PFSK-1 (cell line): ENCODE data around the gene TBC1D7.

ENCODE experiments used
- FOXP2 ChIP-seq: optimal IDR thresholded peaks from 2 replicates; pipeline ENCODE3; 2011; ENCODE audit warnings: borderline replicate concordance, control low read depth, inconsistent platforms; ENCODE audit not compliant: insufficient read depth; ENCODE audit errors: extremely low read length, extremely low read depth
- POLR2AphosphoS5 ChIP-seq: IDR thresholded peaks from 2 replicates; pipeline ENCODE4 v1.6.1; 2012; ENCODE audit warnings: low read depth, mild to moderate bottlenecking, control low read depth, low read length, moderate library complexity
- SIN3A ChIP-seq: IDR thresholded peaks from 2 replicates; pipeline ENCODE4 v1.6.1; 2012; ENCODE audit warnings: mild to moderate bottlenecking, low read length, moderate library complexity, borderline replicate concordance; ENCODE audit not compliant: insufficient read depth
- TAF1 ChIP-seq: IDR thresholded peaks from 2 replicates; pipeline ENCODE4 v1.6.1; 2012; ENCODE audit warnings: low read length, control low read depth, borderline replicate concordance; ENCODE audit not compliant: insufficient read depth
- TF ChIP-seq, protein P1 (sequence below), 2 experiments: IDR thresholded peaks; 2 replicates each; pipeline versions ENCODE4 v1.6.1 to v1.8.0; 2011 to 2012; ENCODE audit warnings: low read depth in 2 of 2, low read length in 2 of 2, control low read depth in 1 of 2, inconsistent platforms in 1 of 2, mild to moderate bottlenecking in 1 of 2, moderate library complexity in 1 of 2; ENCODE audit not compliant: insufficient read depth in 1 of 2

TBC1D7 gene

DNA sequence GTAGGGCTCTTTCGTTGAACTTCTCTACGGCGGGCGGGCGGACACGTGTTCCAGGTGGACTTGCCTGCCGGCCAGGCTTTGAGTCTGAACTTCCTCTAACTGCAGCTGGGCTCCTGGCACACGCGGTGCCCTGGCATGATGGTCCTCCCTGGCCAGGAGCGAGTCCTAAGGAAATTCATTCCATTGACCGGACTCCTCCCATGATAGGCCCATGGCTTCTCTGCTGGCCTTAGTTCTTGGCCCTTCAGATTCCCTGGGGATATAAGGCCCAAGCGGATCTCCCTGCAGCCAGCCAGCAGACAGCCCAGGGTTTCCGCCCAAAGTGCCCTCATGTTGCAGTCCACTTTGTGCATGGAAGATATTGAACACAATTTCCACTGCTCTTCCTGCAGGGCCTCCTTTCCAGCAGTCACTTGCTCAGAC lies 39.4 kb downstream of the TBC1D7 start:
- TF ChIP-seq TAF1, result no peak
- TF ChIP-seq POLR2AphosphoS5, result no peak
- TF ChIP-seq FOXP2, result no peak
- no peak for TF ChIP-seq SIN3A
- TF ChIP-seq, protein P1, sequence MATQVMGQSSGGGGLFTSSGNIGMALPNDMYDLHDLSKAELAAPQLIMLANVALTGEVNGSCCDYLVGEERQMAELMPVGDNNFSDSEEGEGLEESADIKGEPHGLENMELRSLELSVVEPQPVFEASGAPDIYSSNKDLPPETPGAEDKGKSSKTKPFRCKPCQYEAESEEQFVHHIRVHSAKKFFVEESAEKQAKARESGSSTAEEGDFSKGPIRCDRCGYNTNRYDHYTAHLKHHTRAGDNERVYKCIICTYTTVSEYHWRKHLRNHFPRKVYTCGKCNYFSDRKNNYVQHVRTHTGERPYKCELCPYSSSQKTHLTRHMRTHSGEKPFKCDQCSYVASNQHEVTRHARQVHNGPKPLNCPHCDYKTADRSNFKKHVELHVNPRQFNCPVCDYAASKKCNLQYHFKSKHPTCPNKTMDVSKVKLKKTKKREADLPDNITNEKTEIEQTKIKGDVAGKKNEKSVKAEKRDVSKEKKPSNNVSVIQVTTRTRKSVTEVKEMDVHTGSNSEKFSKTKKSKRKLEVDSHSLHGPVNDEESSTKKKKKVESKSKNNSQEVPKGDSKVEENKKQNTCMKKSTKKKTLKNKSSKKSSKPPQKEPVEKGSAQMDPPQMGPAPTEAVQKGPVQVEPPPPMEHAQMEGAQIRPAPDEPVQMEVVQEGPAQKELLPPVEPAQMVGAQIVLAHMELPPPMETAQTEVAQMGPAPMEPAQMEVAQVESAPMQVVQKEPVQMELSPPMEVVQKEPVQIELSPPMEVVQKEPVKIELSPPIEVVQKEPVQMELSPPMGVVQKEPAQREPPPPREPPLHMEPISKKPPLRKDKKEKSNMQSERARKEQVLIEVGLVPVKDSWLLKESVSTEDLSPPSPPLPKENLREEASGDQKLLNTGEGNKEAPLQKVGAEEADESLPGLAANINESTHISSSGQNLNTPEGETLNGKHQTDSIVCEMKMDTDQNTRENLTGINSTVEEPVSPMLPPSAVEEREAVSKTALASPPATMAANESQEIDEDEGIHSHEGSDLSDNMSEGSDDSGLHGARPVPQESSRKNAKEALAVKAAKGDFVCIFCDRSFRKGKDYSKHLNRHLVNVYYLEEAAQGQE (IDR thresholded peaks at IDR 0.05; ENCODE audit: insufficient read depth in 1 of 2, low read depth in 2 of 2, low read length in 2 of 2), result no peak

GRCh38 chr6:13288481-13288880 lies 39.9 kb downstream of the TBC1D7 start:
- TF ChIP-seq, protein P1 (IDR thresholded peaks at IDR 0.05; ENCODE audit: insufficient read depth in 1 of 2, low read depth in 2 of 2, low read length in 2 of 2), result no peak
- TF ChIP-seq TAF1 (no peak), FOXP2 (no peak), SIN3A (no peak), POLR2AphosphoS5 (no peak)

GRCh38 chr6:13287104-13287503 lies 41.2 kb downstream of the TBC1D7 start:
- no peak for TF ChIP-seq TAF1
- no peak for TF ChIP-seq FOXP2
- TF ChIP-seq, protein P1 (IDR thresholded peaks at IDR 0.05; ENCODE audit: insufficient read depth in 1 of 2, low read depth in 2 of 2, low read length in 2 of 2), result no peak
- no peak for TF ChIP-seq POLR2AphosphoS5
- no peak for TF ChIP-seq SIN3A

DNA sequence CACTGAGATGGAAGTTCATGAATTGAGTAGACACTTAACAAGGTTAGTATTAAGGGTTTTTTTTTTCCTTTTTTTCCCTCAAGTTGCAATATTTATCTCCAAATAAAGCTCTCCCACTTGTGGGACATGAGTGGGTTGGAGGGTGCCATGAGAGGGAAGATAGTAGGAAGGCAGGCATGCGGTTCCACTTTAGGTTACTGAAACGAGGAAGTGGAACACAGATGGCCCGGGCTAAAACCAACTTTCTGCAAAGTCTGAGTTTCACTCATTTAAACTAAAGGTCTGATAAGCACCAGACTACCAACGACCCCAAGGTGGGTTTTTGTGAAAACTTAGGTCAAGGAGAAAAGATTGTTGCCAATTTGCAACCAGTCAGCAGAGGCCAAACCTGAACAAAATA lies 42.2 kb downstream of the TBC1D7 start:
- TF ChIP-seq, protein P1 (IDR thresholded peaks at IDR 0.05; ENCODE audit: insufficient read depth in 1 of 2, low read depth in 2 of 2, low read length in 2 of 2), result no peak
- TF ChIP-seq TAF1, result no peak
- no peak for TF ChIP-seq FOXP2
- no peak for TF ChIP-seq SIN3A
- TF ChIP-seq POLR2AphosphoS5, result no peak

- no peak for TF ChIP-seq FOXP2
- TF ChIP-seq SIN3A, result no peak
- no peak for TF ChIP-seq POLR2AphosphoS5
- TF ChIP-seq, protein P1 (IDR thresholded peaks at IDR 0.05; ENCODE audit: insufficient read depth in 1 of 2, low read depth in 2 of 2, low read length in 2 of 2), result no peak
- TF ChIP-seq TAF1, result no peak
Observed at GRCh38 chr6:13285705-13286104, 42.6 kb downstream of the TBC1D7 start.
